HG03354 (cell line): ENCODE data around the gene FAM193A.
"Not testable (repeated sequence)": the region's sequence is repeated elsewhere in the genome, so short reads cannot be mapped to it uniquely, and the experiment has no call there.

Experiments
- ATAC-seq: cut with Tn5 transposase; IDR thresholded peaks from one replicate; pipeline ENCODE4 v1.9.1; 2021; ENCODE audit warnings: mild to moderate bottlenecking; ENCODE audit not compliant: unreplicated experiment, poor library complexity, severe bottlenecking

FAM193A gene

DNA sequence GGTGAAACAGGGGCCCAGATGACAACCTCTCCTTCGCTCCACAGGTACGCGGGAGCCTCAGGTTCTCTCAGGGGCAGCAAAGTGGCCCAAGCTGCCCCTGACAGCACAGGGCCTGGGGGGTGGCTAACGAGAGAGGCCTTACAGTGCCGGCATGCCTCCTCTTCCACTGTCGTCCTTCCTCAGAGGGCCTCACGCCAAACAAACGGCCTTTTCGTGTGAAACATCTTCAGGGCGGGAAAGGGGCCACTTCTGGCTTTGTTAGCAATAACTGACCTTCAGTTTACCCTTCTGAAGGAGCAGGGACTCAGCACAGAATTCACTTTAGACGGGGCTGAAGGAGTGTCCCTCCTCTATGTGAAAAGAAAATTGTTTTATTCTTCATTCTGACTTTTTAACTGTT, 21.5 kb upstream of the FAM193A start:
- ATAC-seq: not testable (repeated sequence)

- ATAC-seq: no peak
Measured at GRCh38 chr4:2515830-2516550, 20.5 kb upstream of the FAM193A start.

GRCh38 chr4:2516635-2517034, 19.8 kb upstream of the FAM193A start:
- ATAC-seq: no peak

DNA sequence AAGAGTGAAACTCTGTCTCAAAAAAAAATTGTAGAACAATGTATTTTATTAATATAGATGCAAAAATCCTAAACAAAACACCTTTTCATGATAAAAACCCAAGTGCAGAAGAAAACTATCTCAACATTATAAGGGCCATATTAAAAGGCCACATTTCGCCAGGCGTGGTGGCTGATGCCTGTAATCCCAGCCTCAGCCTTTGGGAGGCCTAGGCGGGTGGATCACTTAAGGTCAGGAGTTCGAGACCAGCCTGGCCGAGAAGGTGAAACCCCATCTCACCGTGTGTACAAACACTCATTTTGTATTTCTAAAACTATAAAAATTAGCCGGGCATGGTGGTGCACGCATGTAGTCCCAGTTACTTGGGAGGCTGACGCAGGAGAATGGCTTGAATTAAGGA, 9.9 kb upstream of the FAM193A start:
- ATAC-seq: no peak

GRCh38 chr4:2534904-2535375, 1.5 kb upstream of the FAM193A start:
- no peak for ATAC-seq

DNA sequence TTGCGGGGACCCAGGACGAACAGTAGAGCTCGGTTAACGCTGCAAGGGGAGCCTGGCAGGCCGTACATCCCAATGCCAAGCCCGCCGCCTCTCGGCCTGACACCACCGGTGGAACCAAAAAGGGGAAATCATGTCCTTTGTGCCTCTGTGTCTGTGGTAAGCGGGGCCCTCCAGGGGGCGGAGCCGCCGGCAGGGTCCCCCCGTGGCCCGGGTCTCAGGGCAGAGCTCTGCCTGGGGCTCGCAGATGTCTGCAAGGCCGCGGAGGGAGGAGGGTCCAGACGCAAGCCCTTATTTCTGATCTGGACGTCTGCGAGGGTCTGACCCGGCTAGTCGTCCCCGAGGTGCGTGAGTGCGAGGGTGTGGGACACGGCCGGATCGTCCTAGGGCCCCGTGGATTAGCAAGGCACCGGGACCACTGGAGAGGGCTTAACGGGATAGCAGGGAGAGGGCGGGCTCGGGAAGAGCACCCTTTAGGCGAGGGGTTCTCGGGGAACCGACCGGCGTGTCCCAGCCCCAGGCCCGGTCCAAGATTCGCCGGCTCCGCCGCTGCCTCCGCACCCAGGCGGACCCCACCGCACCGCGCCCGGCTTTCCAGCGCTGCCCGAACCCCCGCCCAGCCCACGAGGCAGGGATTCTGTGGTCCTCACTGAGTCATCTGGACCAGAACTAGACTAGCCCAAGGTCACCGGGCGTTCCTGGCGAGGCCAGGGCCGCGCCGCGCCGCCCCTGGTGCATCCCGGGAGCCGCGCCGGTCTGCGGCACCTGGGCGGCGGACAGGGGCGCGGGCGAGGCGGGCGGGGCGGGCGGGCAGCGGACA, 863 bp upstream of the FAM193A start:
- ATAC-seq: peak; percentile 24

DNA sequence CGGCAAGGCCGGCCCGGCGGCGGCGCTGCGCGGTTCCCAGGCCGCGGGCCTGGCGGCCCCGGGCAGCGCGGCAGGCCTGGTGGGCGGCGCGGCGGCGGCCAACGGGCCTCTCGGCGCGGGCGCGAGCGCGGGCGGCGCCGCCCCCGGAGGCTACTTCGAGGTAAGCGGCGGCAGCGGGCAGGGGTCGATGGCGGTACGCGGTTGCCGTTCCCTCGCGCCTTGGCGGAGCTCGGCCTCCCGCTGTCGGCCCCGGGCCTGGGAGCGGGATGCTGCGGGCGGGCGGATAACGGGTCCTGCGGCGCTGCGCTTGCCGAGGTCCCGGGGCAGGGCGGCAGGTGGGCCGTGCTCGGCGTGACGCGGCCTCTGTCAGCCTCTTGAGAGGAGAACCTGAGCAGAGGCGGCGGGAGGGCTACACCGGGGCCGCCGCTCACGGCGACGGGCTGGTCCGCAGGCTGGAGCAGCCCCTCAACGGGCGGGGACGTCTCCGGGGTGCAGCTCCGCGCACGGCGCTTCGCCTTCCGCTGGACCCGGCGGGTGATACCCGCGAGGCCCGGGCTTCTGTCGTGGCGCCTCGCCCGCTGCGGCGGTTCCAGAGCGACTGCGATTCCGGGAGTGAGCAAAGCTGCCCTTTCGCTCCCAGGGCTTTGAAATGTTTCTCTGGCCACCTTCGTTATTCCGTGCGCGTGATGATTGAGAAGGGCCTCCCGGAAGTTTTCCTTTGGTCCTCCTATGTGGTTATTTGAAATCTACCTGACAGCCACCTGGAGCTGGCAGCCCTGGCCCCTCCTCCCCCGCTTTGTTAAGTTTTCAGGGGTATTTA, 774 bp downstream of the FAM193A start:
- ATAC-seq: peak; percentile 26

GRCh38 chr4:2543580-2544191, 7.2 kb downstream of the FAM193A start:
- ATAC-seq: not testable (repeated sequence)

GRCh38 chr4:2545321-2546013, 9.0 kb downstream of the FAM193A start:
- no peak for ATAC-seq

GRCh38 chr4:2546286-2546823, 9.9 kb downstream of the FAM193A start:
- ATAC-seq: no peak

GRCh38 chr4:2546961-2547691, 10.7 kb downstream of the FAM193A start:
- not testable (repeated sequence) for ATAC-seq

DNA sequence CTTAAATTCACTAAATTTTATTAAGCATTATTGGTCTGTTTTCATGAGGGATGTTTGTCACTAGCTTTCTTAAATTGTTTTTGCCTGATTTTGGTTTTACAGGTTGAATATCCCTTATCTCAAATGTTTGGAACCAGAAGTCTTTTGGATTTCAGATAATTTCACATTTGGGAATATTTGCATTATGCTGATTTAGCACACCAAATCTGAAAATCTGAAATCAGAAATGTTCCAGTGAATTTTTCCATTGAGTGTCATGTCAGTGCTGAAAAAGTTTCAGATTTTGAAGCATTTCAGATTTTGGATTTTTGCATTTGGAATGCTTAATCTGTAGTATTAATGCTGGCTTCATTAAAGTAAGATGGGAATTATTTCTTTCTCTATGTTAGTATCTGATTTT, 14.7 kb downstream of the FAM193A start:
- no peak for ATAC-seq

DNA sequence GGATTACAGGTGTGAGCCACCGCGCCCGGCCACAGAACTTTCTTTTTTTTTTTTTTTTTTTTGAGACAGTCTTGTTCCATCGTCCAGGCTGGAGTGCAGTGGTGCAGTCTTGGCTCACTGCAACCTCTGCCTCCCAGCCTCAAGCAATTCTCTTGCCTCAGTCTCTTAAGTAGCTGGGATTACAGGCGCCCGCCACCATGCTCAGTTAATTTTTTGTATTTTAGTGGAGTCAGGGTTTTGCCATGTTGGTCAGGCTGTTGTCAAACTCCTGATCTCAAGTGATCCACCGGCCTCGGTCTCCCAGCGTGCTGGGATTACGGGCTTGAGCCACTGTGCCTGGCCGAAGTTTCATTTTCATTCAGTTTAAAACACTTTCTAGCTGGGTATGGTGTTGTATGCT, 16.4 kb downstream of the FAM193A start:
- ATAC-seq: no peak

GRCh38 chr4:2558301-2558700, 21.9 kb downstream of the FAM193A start:
- ATAC-seq: no peak

DNA sequence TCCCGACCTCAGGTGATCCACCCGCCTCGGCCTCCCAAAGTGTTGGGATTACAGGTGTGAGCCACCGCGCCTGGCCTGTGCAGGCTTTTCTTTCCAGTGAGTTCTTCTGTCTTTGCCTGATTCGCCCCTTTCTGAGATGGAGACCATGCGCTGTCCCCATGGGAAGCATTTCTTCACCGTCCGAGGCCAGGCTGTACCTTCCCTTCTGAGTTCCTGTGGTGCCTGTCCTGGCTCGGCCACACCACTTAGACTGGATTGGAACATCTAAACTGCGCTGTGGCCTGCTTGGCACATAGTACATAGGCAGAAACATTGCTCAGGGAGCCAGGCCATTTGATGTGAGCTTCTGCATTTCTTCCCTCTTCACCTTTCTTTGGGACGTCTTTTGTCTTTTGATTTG, 23.7 kb downstream of the FAM193A start:
- no peak for ATAC-seq

DNA sequence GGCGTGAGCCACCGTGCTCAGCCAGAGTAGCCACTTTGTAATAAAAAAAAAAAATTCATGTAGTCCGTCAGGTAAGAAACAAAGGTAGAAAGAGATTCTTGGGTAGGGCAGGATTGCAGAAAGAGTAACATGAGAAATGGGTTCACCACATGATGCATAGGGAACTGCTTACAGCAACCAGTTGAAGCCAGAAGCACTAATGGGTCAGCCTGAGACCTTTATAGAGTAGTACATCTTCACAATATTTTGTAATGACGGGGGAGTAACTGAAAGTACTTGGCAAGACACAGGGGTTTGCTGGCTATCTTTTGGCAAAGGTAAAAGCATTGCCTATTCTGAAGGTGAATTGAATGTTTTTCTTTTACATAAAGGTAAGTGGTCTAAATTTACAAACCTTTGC, 29.1 kb downstream of the FAM193A start:
- ATAC-seq: no peak

DNA sequence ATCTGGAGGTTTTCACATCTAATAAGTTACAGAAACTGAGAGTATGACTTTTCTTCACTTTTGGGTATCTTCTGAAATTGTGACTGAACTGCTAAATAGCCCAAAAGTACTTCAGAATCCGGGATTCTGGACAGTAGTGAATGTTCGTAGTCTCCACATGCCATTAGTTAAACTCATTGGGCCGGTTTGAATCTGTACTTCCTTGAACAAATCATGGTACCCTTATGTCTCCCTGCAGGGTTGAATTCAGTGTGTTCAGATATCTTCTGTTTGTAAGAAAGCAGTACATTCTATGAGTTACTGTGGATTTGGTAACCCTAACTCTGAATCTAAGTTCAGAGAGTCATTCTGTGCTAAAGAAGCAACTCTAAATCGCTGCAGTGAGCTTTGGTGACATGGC, 33.6 kb downstream of the FAM193A start:
- ATAC-seq: no peak

DNA sequence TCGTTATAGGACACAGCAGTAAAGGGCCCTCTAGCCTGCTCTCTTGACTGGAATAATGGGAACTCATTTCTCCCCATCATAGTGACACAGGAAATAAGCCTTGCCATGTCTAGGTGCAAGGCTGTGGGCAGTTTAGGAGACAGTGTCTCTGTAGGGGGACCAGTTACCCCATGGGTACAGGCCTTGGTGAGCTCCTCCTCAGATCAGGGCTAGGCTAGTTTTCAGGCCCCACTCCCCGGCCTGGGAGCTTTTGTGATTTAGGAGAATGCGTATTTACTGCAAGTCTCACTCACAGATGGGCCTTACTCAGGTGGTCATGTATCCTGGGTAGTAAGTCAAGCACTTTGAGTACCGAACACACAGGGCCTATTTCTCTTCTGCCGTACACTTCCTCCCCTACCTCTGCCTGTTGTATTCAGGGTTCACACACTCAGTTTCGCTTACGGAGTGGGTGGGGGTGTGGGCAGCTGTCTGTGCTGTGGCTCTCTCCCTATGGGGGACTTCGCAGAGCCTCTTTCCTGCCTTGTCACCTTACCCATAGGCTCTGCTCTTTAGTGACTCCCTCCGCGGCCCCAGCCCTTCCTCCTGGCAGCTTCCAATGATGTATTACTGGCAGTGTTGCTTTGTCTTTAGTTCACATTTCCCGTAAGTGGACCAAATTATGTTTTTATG, 34.2 kb downstream of the FAM193A start:
- ATAC-seq: peak; percentile 90
